NCI-H524 (cell line): ENCODE results near the gene SORL1.
"Not testable (repeated sequence)": the region's sequence is repeated elsewhere in the genome, so short reads cannot be mapped to it uniquely, and the experiment has no call there.

Experiments
- DNase-seq, 2 experiments: peaks; one replicate each; lab custom pipeline; 2025; lab: John Stamatoyannopoulos, UW

SORL1 gene

DNA sequence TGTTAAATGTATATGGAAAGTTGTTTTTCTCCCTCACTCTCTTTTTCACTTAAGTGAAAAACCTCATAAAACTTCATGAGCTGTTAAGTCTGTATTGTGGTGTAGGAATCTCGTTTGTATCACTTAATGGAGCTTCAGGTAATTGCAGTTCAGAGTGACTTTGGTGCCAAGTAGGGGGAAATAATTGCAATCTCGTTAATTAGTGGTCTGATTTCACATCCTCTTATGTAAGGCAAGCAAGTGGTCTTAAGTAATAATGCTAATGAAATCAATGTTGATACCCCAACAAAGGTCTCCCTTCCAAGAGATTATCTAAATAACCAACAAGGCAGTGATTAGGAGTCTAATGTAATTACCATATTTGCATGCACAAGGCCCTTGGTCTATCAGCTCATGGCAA lies 174.9 kb downstream of the SORL1 start:
- DNase-seq: no peak

- DNase-seq: no peak
Observed at GRCh38 chr11:121630041-121630440, 177.9 kb downstream of the SORL1 start.

GRCh38 chr11:121631456-121631855 lies 179.3 kb downstream of the SORL1 start:
- no peak for DNase-seq

DNA sequence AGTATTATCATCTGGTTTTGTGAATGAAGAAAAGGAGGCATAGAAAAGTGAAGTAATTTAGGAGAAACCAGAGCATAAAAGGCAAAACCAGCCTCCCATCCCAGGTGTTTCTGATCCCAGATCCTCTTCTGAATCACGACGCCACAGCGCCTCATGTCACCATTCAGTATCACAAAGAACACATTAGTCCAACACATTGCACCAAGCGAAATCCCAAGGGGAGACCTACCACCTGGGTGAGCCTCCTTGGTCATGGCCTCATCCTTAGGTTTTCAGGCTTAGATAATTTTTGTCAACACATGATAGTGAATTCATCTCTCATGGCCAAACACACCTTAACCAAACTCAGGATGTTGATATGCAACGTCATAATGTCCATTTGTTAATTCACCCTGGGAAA lies 182.2 kb downstream of the SORL1 start:
- DNase-seq: no peak

DNA sequence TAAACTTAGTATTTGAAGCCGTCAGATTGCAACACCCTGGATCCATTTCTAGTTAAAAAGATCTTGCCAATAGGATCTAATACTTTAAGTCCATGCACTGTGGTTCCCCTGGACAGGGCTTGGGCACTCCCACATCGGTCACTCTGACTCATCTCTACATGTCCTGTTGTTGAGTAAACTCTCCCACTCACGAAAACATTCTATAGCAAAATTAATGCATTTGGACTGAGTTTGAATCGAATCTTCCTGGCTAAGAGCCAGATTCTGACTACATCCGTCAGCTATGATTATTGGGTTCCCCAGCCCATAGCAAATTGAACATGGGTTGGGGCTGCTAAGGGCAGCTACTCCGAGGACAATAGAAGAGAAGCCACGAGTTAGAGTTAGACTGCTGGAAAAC lies 182.8 kb downstream of the SORL1 start:
- no peak for DNase-seq

GRCh38 chr11:121636081-121636799 lies 184.1 kb downstream of the SORL1 start:
- no peak for DNase-seq

- DNase-seq: no peak
Observed at GRCh38 chr11:121636800-121637176, 184.7 kb downstream of the SORL1 start.

DNA sequence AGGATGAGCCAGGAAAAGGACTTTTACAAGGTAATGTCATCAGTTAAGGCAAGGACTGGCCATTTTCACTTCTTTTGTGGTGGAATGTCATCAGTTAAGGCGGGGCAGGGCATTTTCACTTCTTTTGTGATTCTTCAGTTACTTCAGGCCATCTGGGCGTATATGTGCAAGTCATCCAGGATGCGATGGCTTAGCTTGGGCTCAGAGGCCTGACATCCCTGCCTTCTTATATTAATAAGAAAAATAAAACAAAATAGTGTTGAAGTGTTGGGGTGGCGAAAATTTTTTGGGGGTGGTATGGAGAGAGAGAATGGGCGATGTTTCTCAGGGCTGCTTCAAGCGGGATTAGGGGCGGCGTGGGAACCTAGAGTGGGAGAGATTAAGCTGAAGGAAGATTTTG lies 185.5 kb downstream of the SORL1 start:
- not testable (repeated sequence) for DNase-seq

GRCh38 chr11:121643479-121644186 lies 191.5 kb downstream of the SORL1 start:
- no peak for DNase-seq

DNA sequence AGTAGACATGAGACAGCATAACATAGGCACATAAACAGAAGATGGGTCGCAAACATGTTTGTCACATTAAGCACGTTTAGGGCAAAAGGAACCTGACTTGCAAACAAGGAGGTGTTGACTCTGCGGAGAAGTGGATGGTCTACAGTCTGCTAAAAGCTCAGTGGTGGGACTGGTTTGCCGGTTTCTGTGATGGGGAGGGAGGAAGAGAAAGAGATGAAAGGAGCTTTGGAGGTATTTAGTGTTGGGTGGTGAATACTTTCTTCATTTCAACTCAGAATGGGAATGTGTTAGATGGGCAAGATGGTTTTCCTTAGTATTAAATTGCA lies 192.0 kb downstream of the SORL1 start:
- DNase-seq: no peak

DNA sequence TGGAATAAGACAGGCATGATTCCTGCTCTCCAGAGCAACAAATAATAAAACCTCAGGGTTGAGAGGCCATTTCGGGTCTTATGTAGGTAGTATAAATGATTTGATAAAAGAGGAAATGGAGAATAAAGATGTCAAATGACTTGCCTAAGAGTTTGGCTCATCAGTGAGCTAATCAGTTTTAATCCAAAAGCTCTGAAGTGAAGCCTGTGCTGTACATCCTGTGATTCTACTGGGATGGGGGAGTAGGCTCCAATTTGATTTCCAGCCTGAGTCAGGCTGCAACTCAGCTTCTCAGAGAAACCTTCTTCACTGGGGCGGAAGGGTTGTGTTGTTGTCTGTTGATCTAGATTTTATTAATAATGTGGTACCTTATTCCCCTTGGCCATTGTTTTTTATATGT lies 192.9 kb downstream of the SORL1 start:
- DNase-seq: no peak

DNA sequence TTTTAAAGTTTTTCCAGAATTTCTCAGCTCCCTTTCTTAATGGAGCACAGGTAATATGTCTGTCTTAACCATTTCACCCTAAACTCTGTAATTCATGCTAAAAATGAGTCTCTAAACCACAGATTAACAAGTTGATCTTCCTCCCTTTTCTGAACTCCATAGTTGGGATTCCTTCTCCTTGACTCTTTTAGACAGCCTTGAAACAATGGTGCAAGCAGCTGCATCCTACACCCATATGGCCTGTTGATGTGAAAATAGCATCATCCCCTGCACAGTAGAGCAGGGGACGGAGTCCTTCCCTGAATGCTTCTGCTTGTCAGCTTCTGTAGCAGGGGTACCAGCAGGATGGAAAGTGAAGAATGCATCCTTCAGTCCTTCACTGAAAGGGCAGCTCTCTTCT lies 193.5 kb downstream of the SORL1 start:
- DNase-seq: no peak

DNA sequence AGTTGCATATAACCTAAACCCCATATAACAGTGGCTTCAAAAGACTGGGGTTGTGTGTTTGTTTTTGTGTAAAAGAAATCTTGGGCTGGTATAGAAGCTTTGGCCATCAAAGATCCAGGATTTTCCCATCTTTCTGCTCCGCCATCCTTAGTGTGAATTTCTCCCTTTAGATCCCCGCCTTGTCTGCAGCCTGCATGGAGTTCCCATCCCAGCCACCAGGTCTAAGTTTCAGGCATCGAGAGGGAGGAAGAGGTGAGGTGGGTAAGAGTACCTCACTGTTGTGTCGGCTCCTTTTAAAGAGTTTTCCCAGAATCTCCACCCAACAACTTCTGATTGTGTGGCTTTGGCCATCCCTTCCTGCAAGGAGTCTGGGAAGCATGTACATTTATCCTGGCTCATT lies 196.2 kb downstream of the SORL1 start:
- no peak for DNase-seq

- DNase-seq: no peak
Observed at GRCh38 chr11:121649798-121650197, 197.7 kb downstream of the SORL1 start.

GRCh38 chr11:121650351-121651256 lies 198.5 kb downstream of the SORL1 start:
- DNase-seq: no peak

GRCh38 chr11:121651257-121651605 lies 199.1 kb downstream of the SORL1 start:
- no peak for DNase-seq

DNA sequence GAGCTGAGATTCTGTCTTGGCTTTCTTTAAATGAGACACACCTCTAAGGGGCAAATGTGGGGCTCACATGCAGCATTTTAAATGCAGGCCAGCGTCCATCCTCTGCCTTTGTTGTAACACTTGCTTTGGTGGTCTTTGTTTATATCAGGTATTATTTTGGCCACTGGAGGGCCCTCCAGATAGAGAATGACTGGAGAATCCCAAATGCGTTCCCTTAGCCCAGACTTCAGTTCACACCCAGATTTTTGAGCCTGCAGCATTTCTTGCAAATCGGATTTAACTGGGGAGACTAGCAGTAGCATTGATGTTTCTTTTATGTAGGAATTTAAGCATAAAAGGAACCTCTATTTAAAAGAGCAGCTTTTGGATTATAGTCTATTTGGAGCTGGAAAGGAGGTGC lies 200.9 kb downstream of the SORL1 start:
- peak in 1 of 2 experiments; percentile 45 for DNase-seq

DNA sequence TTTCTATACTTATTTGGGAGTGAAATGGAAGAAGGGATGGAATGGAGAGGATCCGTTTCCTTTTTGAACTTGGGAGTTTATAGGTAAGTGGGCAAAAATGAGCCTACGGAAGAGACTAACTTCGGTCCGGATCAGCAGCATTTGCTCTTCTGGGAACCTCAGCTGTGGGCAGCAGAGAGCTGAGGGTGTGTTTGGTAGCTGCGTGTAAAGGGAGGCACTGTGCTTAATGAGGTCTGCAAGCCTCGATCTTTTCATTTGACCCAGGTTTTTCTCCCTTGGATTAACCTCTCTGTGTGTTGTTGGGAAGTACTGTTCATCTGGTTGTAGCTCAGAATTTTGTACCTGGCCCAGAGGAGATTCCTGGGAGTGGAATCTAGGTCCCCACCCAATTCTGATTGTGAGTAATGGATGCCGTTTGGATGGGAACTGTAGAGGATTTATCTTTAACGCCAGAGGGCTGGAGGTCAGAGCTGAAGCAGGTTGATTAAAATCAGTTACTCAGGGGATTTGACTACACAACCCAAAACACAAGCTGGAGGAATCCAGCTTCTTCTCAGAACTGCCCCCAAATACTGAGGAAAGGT lies 202.2 kb downstream of the SORL1 start:
- DNase-seq: no peak

GRCh38 chr11:121654843-121655536 lies 202.9 kb downstream of the SORL1 start:
- DNase-seq: no peak

GRCh38 chr11:121655537-121656327 lies 203.6 kb downstream of the SORL1 start:
- peak; percentile 48 to 73 for DNase-seq
